HG03159 (cell line): ENCODE measurements around the gene METAP1D.

Source experiments
- ATAC-seq: cut with Tn5 transposase; IDR thresholded peaks from one replicate; pipeline ENCODE4 v1.9.1; 2021; ENCODE audit warnings: mild to moderate bottlenecking, moderate library complexity; ENCODE audit not compliant: unreplicated experiment

Gene METAP1D

DNA sequence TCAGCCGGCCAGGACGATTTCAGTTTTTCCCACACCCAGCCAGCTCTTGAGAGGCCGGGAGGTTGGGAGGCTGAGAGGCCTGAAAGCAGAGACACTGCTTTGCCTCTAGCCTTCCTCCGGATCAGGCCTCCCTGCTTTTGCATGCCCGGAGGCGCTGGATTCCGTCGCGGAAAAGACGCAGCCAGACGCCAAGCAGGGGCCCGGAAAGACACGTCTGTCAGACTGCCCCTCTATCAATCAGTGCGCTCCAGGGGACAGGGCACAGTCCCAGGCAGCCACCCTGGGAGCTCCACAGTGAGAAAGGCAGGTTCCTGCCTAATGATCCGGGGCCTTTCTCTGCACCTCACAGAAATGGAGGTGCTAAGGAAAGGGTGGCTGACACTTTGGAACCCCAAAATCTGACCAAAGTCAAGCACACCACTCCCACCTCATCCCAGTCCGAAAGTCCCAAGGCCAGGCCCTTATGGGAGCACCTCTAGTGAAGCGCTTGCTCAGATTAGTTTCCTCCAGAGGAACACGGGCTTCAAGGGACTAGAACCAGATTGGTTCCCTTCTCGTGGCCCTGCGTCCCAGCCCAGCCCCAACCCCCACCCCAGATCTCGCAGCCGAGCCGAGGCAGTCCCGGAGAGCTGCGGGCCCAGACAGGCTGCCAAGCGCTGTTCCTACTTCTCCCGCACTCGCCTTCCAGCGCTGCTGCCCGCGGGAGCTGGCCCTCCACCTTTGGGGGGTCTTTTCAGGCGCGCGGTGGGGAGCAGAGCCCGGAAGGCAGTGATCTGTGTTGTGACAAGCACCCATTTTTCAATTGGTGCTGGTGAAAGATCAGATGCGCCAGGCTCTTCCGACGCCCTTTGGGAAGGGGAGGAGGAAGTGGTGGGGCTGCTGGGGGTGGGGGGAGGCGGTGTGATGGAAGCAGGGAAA lies 90.5 kb downstream of the METAP1D start:
- no peak for ATAC-seq

- no peak for ATAC-seq
These were observed 91.4 kb downstream of the METAP1D start for GRCh38 chr2:172091000-172091641.

DNA sequence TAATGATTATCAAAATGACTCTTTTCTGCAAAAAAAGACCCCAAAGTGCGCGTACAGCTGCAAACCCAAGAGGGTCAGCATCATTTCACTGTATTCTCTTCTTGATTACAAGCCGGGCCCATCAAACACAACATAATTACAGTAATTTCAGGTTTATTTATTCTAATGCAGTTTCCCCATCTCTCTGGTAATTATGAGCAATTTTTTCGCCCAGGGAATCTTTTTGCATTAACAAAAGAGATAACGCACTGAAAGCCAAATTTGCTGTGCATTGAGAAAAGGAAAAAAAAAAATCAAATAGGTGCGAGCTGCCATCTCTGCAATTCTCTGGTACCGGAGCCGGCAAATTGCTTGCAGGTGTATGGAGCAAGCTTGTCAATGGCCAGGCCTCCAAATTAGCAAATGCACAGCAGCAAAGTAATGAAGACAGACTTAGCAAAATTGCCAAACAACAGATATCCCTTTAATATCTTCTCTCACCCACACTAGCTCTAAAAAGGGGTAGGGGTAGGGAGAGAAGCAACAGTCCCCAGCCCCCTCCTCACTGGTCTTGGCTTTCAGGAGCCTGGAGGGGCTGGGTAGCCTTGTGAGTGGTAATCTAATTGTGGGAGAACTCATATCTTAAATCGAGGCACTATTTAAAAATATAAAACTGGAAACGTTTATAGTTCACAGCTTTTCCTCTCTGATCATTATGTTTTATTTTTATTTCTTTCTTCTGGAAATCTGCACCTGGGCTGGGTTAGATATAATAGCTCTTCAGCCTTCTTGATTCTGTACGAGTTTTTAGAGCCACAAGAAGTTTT lies 92.2 kb downstream of the METAP1D start:
- no peak for ATAC-seq

GRCh38 chr2:172092716-172093415 lies 93.1 kb downstream of the METAP1D start:
- no peak for ATAC-seq

DNA sequence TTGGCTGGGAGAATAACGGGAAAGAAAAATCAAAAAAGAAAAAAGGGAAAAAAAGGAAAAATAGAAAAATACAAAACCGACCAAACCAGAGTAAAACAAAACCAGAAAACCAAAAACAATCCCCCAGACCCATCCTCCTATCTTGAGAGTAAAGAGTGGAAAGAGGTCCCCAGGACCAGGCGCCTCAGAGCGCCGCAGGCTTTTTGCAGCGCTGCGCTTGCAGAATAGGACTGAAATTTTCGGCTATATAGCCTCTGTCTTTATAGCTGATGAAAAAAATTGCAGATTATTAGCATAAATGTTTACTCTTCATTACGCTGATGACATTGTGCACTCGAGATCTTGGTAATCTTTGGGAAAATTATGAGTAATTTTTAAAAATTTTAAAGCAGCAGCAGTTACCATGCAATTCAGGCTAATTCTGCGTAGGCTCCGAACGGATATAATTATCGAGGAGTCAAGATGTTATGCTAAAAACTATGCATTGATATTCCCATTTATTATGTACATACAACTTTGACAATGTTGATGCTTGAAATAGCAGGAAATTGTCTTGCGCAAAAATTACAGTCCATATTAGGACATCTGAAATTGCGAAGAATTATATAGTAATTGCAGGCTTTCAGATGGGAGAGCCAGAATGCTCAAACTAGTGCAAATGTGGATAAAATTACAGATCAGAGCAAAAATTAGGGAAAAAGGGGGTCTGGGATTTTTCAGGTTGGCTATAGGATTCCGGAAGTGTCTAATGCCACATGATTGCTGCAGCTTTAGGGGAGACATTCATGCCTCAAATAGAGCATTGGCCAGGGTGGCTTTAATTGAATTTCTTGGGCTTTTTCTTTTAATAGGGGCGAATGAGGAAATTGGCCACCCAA lies 93.9 kb downstream of the METAP1D start:
- no peak for ATAC-seq

DNA sequence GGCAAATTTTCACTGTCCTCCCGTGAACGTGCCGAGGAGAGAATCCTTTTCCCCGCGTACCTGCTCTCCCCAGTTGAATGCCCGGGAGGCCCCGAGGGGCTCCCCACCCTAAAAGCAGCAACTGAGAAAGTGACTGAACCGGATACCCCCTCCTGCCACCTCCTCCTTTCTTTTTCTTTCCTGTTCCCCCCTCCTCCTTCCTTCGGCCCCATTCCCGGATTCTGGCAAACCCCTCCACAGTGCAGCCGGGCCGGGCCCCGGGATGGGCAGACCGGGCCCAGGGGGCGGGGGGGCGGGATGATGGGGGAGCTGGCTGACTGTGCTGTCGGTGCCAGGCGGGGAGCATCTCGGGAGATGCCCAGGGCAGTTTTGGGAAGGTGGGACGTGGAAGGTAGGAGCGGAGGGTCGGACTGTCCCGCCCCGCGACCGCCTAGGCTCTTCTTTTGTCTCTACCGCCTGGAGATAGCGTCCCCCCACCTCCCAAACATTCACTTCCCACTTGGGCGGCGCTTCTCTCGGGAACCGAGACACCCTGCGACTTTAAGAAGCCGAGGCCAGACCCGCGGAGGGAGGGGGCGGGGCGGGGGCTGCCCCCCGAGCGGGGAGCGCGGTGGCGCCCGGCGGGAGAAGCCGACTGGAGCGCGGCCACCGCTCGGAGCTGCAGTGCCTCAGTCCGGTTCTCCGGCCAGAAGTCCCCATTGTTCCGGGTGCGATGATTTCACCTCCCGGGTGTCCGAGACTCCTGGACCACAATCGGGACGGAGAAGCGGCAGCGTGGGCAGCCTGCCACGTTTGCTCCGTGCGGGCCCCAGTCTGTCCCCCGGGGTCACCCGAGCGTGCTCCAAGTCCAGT lies 94.8 kb downstream of the METAP1D start:
- ATAC-seq = no peak

DNA sequence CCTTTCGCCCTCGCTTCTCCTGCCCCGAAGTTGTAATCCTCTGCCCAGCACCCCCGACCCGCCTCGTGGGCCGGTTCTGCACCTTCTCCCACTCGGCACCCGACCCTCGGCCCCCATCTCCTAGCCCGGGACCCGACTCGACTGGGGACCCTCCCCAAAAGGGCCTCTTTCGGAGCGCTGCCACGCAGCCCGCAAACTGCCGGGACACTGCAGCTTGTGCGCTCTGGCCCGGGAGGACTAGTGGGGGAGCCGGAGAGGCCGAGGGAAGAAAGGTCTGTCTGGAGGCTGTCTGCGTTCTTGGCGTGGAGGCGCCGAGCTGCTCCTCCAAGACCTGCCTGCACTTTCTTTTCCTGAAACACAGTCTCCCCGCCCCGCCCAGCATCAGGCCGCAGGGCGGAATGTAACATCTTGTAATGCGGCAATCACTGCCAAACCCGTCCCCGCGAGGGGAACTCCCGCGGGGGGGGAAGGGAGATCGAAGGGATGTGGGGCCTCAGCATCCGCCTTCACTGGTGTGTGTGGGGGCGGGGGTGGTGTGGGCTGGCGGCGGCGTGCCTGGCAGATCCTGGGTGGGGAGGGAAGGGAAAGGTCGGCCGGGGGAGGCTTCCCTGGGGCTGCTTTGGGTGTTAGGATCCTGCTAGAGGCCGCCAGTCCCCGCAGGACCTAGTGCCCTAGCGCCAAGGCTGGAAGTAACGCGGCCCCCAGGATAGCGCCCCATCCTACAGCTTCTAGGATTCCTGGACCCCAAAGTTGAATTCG lies 95.6 kb downstream of the METAP1D start:
- ATAC-seq = no peak

DNA sequence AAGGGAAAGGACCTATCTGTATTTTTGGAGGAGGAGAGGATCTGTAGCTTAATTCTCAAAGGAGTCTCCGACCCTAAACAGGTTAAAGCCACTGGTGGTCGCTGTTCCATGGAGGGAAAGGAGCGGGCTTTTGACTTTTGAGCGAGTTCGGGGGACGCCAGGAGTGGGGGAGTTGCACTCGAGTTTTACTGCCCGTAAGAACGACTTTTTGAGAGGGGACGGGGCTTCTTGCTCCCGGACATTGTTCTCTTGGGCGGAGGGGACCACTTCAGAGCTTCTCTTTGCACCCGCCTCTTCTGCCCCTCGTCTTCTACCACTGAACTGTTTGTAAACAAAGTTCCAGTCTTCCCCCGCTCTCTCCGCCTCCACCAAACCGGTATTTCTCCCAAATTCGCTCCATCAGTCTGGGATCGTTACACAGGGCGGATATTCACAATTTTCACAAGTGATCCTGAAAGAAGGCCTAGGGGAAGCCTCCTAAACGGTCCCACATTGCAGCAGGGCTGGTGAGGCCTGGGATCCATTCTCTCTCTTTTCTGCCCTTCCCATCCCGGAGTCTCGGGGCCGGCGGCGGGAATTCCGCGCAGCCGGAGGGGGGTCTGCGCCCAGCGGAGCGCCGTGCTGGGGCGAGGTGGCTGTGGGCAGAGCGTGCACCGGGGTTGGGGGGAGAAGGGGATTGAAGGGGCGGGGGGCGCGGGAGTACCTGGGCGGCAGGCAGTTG lies 96.3 kb downstream of the METAP1D start:
- ATAC-seq = no peak

DNA sequence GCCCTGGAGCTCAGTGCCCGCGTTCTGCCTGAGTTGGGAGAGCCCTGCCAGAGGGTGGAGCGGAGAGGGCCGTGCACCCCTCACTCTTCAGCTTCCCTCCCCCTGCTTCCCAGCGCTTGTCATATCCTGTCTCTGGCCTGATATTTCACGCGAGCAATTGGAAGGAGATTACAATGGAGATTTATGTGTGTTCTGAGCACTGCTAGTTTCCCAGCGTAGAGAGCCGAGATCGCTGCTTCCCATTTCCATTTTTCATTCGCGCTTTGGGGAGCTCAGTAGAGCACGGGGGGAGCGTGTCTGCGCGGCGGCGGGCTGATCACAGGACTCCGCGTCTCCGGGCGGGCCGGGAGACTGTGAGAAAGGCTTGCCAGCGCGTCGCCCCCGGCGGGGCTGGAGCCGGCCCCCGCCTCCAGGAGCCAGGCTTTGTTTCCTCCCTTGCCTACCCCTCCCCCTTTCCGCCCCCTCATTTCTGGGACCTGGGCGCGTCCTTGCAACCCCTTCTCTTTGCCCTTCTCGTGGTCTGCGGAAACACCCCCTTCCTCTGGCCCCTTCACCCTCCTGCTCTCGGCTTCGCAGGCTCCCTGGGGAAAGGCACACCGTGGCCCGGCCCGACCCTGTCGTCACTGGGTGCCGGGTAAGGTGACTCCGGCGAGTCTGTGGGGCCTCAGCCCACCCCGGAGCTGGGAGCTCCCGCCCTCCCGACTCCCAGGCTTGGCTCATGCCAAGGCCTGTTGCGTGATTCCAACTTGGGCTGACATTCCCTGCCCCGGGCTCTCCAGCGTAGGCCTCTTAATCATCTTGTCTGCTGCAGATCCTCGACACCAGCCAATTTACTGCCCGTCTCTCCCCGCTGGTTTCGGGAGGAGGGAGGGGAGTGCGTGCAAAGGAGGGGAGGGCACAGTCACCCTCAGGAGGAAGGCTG lies 97.1 kb downstream of the METAP1D start:
- no peak for ATAC-seq

DNA sequence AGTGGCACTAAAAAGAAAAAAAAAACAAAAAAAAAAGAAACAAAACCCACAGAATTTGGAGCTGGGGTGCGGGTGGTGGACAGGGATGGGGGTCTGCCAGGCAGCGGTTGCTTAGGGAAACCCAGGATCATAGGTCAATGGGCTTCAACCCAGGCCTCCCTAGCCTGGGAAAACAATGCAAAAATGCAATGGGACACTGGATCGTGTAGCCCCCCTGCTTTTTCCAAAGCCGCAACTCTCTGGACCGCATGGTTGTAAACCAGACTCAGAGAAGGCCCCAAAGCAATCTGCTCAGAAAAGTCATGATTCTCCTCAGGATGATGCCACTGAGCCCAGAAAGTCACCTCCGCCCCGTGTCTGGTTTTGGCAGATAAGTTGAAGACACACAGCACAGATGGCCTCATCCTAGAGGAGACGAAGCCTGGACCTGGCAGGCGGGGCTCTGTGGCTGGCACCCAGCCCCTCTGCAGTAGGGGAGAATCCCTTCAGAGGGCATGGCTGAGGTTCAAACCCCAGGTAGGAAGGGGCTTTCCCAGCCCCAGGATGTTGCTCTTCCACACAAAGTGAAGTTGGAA lies 97.9 kb downstream of the METAP1D start:
- ATAC-seq = no peak

DNA sequence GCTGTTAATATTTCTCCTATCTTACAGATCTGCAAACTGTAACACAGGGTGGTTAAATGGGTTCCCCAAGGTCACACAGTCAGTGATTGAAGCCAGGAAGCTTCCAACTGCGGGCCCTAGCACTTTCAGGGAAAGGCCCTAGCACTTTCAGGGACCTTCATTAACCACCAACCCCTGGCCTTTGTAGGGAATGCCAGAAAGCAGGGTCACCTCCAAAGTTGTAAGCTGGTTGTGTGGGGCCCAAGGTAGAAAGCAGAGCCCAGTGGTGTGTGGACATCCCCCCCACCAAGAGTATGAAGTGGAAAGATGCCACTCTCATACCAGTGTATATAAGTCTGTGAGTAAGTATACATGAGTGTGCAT lies 98.5 kb downstream of the METAP1D start:
- no peak for ATAC-seq

DNA sequence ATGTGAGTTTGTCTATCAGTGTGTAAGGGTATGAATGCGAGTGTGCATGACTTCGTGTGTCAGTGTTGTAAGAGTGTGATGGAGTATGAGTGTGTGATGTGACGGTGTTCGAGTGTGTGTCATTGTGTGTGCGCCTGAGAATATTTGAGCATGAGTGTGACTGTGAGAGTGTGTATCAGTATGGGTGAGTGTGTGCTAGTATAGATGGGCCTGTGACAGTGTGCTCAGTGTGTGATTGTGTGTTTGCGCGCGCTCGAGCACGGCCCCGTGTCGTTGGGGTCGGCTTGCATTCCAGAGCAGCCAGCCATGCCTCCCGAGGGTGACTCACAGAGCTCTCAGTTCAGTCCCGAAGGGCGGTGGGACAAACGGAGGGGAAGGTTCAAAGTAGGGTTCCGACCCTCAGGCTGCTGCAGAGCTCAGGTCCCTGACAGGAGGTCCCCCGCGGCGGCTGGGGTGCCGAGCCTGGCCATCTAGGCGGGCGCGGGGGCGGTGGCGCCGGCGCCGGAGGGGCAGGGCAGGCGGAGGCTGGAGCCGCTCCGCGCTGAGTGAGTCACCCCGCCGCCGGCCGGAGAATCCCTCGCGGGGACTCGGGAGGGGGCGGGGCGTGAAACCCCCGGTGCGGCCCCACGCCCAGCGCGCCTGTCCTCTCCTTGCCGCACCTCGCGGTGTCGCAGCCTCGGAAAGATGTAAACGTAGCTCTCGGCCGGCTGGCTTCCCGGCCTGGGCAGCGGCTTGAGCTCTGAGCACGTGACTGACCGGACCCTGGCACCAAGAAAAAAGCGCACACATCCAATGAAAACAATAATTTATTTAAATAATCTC lies 99.1 kb downstream of the METAP1D start:
- ATAC-seq = no peak

DNA sequence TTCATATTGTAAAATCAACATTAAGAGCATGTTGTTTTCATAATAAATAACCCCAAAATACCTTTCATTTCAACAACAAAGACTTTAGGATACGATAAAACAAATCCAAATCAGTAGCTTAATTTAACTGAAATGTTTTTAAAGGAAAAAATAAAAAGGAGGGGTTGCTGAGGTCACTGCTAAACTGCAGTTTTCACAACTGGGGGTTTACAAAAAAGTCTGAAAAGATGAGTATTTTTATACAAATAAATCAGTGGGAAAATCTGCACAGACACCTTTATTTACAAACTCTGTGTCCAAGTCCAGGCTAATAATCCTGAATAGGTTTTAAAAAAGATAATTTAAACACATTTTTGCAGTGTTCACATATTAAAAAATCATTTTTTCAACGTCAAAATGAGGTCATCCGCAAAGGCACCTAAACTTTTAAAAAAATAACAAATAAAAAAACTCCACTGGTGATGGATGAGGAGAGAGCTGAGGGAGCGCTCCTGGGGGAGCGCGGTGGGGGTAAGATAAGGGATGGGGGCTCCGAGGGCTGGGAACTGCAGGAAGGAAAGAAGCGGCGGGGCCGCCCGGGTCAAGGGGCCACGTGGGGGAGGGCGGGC lies 99.8 kb downstream of the METAP1D start:
- ATAC-seq = no peak

DNA sequence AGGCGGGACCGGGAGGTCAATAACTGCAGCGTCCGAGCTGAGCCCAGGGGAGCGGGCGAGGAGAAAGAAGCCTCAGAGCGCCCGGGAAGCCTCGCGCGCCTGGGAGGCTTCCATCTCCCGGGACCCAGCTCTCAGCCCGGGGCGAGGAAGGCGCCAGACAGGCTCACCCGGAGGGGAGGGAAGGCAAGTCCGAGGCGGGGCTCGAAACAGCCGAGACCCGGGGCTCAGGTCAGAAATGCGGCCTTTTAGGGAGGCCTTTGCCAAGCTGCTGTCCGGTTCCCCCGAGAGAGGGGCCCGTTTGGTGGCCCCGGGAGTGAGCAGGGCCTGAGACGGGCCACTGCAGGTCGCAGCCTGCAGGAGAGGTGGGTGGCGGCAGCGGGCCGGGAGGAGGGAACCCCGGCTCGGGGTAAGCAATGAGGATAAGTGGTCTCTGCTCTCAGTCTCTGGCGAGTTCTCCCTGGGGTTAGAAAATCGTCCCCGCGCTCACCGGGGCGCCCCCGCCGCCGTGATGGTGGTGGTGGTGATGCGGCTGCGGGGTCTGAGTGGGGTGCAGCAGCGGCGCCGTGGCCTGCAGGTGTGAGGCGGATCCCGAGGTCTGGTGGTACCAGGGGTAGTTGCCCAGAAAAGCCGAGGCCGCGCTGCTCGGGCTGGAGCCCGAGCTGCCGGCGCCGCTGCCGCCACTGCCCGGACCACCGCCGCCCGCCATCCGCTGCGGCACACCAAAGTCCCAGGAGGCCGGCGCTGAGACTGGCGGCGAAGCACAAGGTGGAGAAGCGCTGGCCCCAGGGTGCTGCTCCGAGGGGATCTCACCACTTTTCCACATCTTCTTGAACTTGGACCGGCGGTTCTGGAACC lies 100.6 kb downstream of the METAP1D start:
- no peak for ATAC-seq
